Measurements from ENCODE around the gene COL8A2. TPM values are rescaled to one million over a fixed set of nuclear protein-coding genes. Genes with fewer than 3 reads are reported as not detected.

COL8A2 gene
- total RNA-seq = 16.2 TPM
- long read RNA-seq, full-length matches to known transcripts = 29 of 66 reads
- long read RNA-seq, partial matches to known transcripts = 1 of 66 reads
- long read RNA-seq, other reads (novel, unspliced or antisense) = 36 of 66 reads

DNA sequence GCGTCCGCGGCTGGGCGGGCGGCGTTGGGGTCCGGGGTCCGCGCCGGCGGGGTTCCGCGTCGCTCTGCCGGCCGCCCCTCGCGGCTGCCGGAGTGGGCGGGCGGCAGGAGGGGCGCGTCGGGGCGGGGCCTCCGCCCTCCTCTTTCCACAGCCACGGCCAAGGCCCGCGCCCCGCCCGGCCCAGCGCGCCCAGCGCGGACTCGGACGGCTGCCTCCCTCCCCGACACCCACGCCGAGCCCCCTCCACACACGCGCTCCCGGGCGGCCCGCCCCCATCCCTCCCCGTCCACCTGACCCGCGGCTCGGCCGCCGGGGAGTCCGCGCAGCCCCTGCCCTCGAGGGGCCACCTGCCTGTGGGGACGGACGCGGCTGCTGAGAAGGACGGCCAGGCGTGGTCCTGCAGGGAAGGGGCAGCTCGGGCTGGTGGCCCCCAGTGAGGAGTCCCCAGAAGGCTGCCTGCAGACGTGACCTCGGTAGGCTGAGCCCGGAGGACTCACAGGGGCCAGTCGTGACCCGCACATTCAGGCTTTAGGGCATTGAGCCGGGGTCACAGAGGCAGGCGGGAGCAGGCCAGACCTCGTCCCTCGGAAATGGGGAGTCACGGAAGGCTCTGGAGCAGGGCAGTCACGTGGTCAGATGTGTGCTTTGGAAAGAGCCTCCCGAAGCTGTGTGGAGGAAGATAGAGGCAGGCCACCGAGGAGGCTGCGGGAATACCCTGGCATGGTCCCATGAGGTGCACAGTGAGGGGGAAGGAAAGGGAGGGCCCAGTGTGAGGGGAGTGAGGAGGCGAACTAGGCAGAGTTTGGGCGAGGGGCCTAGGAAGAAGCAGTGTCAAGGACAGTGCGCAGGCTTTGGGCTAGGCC lies at the start of gene COL8A2:
Gene COL8A2 (minus strand): TSS at position 94 of the 863 bp plus-strand sequence. CDS start 24,980 bp downstream, outside the sequence.
- peak within 1 kb of the TSS; percentile 41 for H3K4me3 ChIP-seq
- H3K27me3 ChIP-seq = no peaks in the 10 kb centered on the region
- intact Hi-C loops (cut with DNase I) = no loop called here
- no peaks in the 10 kb centered on the region for H3K9me3 ChIP-seq
- H3K4me1 ChIP-seq = peaks cover 9% of the 10 kb centered on the region
- H3K27ac ChIP-seq = no peak within 1 kb of the TSS
- H3K36me3 ChIP-seq = no peaks in the 10 kb centered on the region
- TF ChIP-seq, protein P1, sequence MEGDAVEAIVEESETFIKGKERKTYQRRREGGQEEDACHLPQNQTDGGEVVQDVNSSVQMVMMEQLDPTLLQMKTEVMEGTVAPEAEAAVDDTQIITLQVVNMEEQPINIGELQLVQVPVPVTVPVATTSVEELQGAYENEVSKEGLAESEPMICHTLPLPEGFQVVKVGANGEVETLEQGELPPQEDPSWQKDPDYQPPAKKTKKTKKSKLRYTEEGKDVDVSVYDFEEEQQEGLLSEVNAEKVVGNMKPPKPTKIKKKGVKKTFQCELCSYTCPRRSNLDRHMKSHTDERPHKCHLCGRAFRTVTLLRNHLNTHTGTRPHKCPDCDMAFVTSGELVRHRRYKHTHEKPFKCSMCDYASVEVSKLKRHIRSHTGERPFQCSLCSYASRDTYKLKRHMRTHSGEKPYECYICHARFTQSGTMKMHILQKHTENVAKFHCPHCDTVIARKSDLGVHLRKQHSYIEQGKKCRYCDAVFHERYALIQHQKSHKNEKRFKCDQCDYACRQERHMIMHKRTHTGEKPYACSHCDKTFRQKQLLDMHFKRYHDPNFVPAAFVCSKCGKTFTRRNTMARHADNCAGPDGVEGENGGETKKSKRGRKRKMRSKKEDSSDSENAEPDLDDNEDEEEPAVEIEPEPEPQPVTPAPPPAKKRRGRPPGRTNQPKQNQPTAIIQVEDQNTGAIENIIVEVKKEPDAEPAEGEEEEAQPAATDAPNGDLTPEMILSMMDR (IDR thresholded peaks at IDR 0.05) = no peak
- peak; percentile 73 for ATAC-seq
- DNase-seq = peak; percentile 79

DNA sequence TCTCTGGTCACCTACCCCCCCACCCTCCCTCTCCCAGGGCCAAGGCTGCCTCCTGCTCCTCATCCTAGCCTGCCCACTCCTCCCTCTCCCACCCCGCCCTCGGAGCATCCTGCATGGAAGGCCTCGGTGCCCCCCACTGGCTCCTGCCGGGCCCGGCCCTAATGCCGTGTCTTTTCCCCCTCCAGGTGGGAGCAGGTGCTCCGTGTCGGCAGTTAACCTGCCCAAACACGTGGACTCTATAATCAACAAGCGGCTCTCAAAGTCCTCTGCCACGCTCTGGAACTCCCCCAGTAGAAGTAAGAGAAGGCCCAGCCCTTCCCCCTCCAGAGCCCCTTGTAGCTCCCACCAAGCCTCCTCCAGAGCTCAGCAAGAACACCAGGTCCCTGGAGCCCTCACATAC lies 49.7 kb upstream of the COL8A2 start:
- H3K4me3 ChIP-seq = no peak overlapping the region
- intact Hi-C loops (cut with DNase I) = no loop called here
- no peak for DNase-seq
- TF ChIP-seq, protein P1 (IDR thresholded peaks at IDR 0.05) = no peak
- no peak overlapping the region for H3K27ac ChIP-seq
- no peak for ATAC-seq
- H3K36me3 ChIP-seq = peaks cover 97% of the 10 kb centered on the region
- H3K9me3 ChIP-seq = no peaks in the 10 kb centered on the region
- H3K27me3 ChIP-seq = no peaks in the 10 kb centered on the region
- H3K4me1 ChIP-seq = no peaks in the 10 kb centered on the region

DNA sequence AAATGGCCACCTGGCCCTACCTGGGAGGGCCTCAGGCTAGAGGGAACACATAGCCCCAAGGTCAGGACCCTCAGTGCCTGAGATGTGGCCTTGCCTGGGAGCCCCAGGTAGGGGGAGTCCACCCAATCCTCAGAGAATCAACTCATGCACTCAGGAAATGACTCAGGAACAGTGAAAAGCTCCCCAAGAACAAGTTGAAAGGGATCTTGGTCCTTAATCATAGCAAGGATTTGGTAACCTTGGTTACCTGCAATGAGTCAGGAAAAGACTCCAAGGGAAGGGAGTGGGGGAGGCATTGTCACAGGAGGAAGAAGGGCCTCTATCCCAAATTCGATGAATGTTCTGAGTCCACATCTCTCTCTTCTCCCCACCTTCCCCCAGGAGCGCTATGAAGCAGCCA lies 48.0 kb upstream of the COL8A2 start:
- Histone ChIP-seq H3K27me3 (no peaks in the 10 kb centered on the region), H3K36me3 (peaks cover 84% of the 10 kb centered on the region), H3K9me3 (no peaks in the 10 kb centered on the region), H3K4me3 (no peak overlapping the region), H3K27ac (no peak overlapping the region), H3K4me1 (peaks cover 3% of the 10 kb centered on the region)
- TF ChIP-seq, protein P1 (IDR thresholded peaks at IDR 0.05) = no peak
- ATAC-seq (no peak), DNase-seq (no peak)
- intact Hi-C loops (cut with DNase I) = no loop called here

DNA sequence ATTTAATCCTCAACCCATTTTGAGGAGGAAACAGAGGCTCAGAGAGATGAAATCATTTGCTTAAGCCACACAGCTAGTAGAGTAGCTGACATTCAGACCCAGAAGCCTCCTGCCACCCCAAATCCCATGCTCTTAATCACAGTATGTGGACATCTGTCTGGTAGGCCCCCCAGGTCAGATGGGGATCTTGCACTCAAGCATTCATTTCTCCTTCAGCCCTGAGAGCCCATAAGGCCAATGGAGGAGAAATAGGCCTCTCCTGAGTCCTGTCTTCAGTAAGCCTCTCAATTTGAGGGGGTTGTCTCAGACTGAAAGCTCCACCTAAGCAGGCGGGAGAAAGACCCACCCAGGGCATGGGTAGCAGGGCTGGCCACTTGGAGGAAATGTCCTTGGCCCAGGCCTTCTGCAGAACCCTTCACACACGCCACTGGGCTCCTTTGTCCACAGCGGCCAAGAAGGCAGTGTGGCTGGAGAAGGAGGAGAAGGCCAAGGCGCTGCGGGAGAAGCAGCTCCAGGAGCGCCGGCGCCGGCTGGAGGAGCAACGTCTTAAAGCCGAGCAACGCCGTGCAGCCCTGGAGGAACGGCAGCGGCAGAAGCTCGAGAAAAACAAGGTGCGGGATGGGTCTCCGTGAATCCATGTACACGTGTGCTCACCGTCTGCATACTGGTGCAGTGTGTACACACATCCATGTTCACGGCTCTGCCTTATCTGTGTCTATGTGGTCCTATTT lies 47.2 kb upstream of the COL8A2 start:
- H3K4me3 ChIP-seq = no peak overlapping the region
- no peak for DNase-seq
- H3K27ac ChIP-seq = no peak overlapping the region
- TF ChIP-seq, protein P1 (IDR thresholded peaks at IDR 0.05) = no peak
- intact Hi-C loops (cut with DNase I) = no loop called here
- peaks cover 84% of the 10 kb centered on the region for H3K36me3 ChIP-seq
- H3K27me3 ChIP-seq = no peaks in the 10 kb centered on the region
- ATAC-seq = no peak
- H3K4me1 ChIP-seq = peaks cover 3% of the 10 kb centered on the region
- no peaks in the 10 kb centered on the region for H3K9me3 ChIP-seq

DNA sequence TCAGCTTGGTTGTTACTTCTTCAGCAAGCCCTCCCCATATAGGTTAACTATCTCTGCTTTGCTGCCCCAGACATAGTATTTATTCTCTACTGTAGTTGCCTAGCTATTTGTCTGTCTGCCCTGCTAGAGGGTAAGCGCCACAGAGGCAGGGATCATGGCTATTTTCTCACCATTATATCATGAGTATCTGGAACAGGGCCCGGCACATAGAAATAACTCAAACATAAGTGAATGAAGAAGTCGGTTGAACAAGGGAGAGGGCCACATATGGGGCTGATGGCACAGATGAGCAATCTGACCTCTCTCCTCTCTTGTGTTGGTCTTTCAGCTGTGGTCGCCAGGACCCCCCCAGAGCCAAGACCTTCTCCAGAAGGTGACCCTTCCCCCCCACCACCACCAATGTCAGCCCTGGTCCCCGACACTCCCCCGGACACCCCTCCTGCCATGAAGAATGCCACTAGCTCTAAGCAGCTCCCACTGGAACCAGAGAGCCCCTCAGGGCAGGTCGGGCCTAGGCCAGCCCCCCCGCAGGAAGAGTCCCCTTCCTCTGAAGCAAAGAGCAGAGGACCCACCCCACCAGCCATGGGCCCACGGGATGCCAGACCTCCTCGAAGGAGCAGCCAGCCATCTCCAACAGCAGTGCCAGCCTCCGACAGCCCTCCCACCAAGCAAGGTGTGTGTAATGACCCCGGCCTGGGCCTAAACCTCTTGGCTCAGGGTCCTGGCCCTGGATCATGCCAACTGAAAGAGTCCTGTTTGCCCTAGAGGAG lies 45.8 kb upstream of the COL8A2 start:
- DNase-seq (no peak), ATAC-seq (no peak)
- no peak overlapping the region for H3K27ac ChIP-seq
- H3K4me3 ChIP-seq = no peak overlapping the region
- no peaks in the 10 kb centered on the region for H3K27me3 ChIP-seq
- TF ChIP-seq, protein P1 (IDR thresholded peaks at IDR 0.05) = no peak
- H3K36me3 ChIP-seq = peaks cover 75% of the 10 kb centered on the region
- intact Hi-C loops (cut with DNase I) = no loop called here
- H3K4me1 ChIP-seq = peaks cover 14% of the 10 kb centered on the region
- no peaks in the 10 kb centered on the region for H3K9me3 ChIP-seq
